Activated naive CD4-positive, alpha-beta T cell treated with anti-CD3 and anti-CD28 coated beads, Interleukin-2, amount 50 U/mL, for 16 hours (primary cell): ENCODE measurements around the gene DPF1.

Experiments used
- DNase-seq: peaks from one replicate; pipeline ENCODE4 v3.0.0-alpha.2; 2020

Gene DPF1

DNA sequence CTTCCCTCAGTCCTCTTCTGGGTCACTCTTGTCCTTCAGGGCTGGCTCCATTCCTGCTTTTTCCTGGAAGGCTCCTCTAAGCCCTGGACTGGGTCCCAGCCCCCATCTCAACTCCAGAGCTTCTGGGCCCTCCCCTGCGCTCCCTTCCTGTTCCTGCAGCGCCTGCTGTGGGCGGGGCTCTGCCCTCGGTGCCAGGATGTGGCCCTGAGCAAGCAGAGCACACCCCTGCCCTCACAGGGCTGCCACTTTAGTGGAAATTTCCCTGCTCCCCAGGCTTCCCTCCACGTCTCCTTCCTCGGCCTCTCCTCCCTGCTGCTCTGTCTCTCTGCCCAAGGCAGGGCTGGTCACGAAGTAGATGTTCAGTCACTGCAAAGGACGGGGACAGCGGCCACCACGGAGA, 28.8 kb downstream of the DPF1 start:
- no peak for DNase-seq

GRCh38 chr19:38194061-38194701, 29.8 kb downstream of the DPF1 start:
- no peak for DNase-seq

DNA sequence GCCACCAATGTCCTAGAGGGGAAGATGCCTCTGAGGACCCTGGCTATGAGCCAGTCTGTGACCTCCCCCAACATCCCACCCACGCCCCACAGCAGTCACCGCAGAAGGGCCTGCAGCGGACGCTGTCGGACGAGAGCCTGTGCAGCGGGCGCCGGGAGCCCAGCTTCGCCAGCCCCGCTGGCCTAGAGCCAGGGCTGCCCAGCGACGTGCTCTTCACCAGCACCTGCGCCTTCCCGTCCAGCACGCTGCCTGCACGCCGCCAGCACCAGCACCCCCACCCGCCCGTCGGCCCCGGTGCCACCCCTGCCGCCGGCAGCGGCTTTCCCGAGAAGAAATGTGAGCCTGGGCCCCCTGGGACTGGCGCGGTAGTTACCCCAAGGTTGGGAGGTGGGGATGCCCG, 30.6 kb downstream of the DPF1 start:
- no peak for DNase-seq

GRCh38 chr19:38191747-38192146, 32.3 kb downstream of the DPF1 start:
- no peak for DNase-seq

DNA sequence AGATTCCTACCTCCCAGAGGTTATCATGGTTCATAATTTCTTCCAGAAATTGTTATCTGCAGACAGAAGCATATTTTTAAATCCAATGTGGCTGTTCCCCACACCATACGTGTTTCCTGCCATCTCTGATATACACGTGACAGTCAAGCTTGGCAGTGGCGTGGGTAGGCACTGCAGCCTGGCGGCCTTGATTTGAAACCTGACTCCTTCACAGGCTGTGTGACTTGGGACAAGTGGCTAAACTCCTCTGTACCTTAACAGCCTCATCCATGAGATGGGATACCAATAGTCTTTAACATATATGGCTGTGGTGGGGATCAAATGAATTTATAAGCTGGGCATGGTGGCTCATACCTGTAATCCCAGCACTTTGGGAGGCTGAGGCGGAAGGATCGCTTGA, 33.2 kb downstream of the DPF1 start:
- no peak for DNase-seq

DNA sequence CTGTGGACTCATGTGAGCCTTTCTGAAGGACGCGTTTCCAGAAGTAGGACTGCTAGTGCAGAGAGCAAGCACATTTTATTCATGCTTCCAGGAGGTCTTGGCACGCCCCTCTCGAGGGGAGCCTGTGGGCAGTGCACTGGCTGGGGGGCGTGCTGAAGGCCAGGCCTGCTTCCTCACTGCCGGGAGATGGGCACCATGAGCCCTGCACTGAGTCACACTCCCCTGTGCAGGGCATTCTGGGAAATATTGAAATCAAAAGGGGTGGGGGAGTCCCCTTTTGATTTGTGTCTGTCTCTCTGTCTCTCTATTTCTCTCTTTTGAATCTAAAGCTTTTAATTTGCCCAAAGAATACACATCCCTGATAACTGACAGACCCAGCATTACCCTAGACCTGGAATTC, 34.0 kb downstream of the DPF1 start:
- no peak for DNase-seq

DNA sequence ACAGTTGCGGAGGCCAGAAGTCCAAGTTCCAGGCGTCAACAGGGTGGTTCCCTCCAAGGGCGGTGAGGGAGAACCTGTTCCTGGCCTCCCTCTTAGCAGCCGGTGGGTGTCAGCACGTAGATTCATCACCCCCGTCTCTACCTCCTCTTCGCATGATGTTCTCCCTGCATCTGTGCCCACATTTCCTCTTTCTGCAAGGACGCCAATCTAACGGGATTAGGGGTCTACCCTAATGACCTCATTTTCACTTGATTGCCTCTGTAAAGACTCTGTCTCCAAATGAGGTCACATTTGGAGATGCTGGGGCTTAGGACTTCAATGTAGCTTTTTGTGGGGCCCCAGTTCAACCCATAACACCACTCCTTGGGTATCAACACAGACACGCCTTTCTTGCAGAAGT, 38.5 kb downstream of the DPF1 start:
- DNase-seq = no peak

GRCh38 chr19:38184815-38185214, 39.2 kb downstream of the DPF1 start:
- no peak for DNase-seq

DNA sequence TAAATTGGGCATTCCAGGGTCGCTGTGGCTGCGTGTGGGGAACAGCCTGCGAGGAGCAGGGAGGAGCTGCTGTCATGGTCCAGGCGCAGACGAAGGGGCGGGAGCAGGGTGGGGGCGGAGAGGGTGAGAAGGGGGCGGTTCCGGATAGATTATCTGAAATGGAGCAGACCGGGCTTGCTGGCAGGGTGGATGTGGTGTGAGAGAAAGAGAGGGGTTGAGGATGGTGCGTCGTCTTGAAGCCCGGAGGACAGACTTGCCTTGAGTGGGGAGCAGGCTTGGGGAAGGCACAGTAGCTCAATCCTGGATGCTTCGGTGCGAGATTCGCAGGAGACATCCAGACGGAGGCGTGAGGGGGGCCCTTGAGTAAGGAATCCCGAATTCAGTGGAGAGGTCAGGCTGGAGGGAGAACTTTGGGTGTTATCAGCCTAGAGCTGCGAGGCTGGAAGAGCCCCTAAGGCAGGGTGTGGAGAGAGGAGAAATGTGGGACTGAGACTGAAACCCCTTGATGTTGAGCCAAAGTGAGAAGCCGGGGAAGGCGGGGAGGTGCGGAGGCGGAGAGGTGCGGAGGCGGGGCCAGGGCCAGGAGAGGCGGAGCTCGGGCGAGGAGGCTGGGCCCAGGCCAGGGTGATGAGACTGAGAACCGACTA, 40.6 kb downstream of the DPF1 start:
- no peak for DNase-seq

GRCh38 chr19:38182536-38183210, 41.3 kb downstream of the DPF1 start:
- no peak for DNase-seq

- no peak for DNase-seq
These were observed 44.0 kb downstream of the DPF1 start for GRCh38 chr19:38180071-38180470.

- no peak for DNase-seq
These were observed 48.6 kb downstream of the DPF1 start for GRCh38 chr19:38175422-38175821.

- DNase-seq = no peak
These were observed 50.6 kb downstream of the DPF1 start for GRCh38 chr19:38173291-38174041.

- no peak for DNase-seq
These were observed 52.0 kb downstream of the DPF1 start for GRCh38 chr19:38172001-38172400.

DNA sequence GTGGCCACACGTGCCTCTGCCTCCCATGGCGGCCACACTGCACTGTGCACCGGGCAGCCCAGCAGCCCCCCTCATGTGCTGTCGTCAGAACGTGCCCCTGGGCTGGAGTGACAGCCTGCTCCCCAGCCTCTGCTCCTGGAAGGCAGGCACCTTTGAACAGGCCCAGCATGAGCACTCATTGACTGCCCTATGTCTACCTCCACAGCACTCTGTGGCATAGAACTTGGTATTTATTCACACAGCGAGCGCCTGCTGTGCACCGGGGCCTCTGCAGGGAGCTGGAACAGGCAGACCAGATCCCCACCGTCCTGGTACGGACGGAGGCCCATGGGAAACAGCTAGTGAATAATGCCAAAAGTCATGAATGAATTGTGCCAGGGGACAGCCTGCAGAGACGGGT, 53.7 kb downstream of the DPF1 start:
- DNase-seq = no peak

DNA sequence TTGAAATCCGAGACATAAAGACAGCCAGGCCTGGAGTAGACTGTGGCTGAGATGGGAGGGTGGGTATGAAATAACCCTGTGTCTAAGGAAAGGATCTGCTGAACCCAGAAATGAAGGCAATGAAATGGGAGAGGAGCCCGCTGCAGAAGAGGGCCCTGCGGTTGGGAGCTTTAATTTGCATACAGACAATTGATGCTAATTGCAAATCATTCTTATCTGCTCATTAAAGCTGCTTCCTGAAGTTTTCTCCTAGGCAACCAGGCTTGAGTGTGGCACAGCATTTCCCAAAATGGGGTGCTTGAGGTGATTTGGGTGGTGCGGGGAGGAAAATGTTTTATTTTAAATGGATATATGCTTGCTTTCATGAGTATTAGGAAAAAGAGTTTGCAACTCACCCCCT, 55.4 kb downstream of the DPF1 start:
- no peak for DNase-seq

DNA sequence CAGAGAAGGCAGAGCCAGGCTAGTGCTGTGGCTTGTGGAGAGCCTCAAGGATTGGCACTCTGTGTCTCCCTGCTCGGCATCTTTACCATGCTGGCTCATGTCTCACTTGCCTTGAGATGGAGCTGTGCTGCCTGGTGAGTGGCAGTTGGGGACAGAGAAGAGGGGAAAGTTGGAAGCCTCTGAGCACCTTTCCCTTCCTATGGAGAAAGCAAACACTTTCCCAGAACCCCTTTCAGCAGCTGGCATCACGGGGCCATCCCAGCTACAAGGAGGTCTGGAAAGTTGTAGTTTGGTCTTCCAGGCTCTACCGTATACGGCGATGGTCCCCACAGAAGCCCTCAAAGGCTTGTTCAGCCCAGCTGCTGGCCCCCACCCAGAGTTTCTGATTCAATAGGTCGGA, 58.7 kb downstream of the DPF1 start:
- no peak for DNase-seq

- no peak for DNase-seq
These were observed 59.5 kb downstream of the DPF1 start for GRCh38 chr19:38164526-38164925.

DNA sequence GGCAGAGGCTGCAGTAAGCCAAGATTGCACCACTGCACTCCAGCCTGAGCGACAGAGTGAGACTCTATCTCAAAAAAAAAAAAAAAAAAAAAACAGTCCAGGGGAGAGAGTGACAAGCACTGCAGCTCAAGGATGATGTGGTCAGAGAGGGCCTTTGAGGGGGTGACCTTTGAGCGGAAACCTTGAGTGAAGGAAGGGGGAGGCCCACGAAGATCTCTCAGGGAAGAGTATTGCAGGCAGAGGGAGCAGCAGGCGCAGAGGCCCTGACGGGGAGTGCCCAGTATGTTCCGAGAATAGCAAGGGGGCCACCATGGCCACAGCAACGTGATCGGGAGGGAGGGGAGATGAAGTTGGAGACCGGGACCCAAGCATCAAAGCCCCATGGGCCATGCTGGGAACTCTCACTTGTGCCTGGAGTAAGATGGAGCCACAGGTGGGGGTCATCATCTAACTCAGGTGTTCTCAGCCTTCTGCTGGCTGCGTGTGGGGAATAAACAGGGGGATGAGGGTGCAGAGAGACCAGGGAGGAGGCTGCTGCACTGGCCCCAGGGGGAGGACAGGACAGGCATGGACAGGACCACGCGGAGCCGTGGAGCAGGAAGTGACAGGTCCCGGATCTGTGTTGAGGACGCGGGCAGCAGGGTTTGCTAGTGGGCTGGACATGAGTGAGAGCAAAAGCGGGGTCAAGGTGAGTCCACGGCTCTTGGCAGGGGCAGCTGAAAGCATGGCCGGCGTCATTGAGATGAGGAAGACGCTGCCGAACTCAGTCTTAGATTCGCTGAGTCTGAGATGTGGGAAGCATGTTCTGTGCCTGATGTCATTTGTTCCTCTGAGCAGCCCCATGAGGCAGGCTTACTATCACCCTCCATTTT, 60.4 kb downstream of the DPF1 start:
- DNase-seq = no peak

GRCh38 chr19:38162632-38163031, 61.4 kb downstream of the DPF1 start:
- no peak for DNase-seq

DNA sequence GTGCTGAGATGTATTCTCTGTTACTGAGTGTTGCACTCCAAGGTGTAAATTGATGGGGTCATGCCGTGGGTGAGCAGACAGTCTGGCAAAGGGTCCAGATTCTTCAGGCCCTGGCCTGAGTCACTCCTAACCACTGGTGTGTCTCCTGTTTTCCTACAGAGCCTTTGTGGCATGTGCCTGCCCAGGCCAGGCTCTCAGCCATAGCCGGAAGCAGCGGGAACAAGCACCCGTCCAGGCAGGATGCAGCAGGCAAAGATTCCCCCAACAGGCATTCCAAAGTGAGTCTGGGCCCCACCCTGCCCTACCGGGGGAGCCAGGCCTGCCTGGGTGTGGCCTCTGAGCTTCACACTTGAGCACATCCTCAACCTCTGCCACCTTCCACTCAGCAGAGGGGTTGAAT, 61.9 kb downstream of the DPF1 start:
- DNase-seq = no peak
